Panc1 (cell line): ENCODE data around the gene KCTD14. TPM values are rescaled to one million over a fixed set of nuclear protein-coding genes. Genes with fewer than 3 reads are reported as not detected.

ENCODE experiments used
- ATAC-seq: fragments of 200-7000 bp; cut with Tn5 transposase; 2 replicates; pipeline ENCODE4 v1.9.1; 2020; ENCODE audit warnings: mild to moderate bottlenecking, moderate library complexity
- BruUV-seq: library from RNA; stranded (reverse); fragments of 400-500 nt; replicated peaks from 2 replicates; lab custom pipeline; 2021; lab: Mats Ljungman, UMichigan
- CTCF ChIA-PET: fragments of 300-600 bp; sonication (Branson Sonifier 250); formaldehyde crosslinking; loops from one replicate; lab custom pipeline; 2022; ENCODE audit warnings: antibody characterized with exemption; lab: Charles Lee
- POLR2A ChIA-PET: fragments of 300-600 bp; sonication (Branson Sonifier 250); formaldehyde crosslinking; loops from one replicate; lab custom pipeline; 2022; ENCODE audit warnings: antibody characterized with exemption; lab: Charles Lee
- DNase-seq: peaks from one replicate; pipeline ENCODE4 v3.0.0-alpha.2; 2010; ENCODE audit warnings: low read depth, low spot score
- H3K27ac ChIP-seq: 2 replicates; pipeline ENCODE4 v1.5.1; 2011; ENCODE audit warnings: mild to moderate bottlenecking, low read length, inconsistent platforms
- H3K27me3 ChIP-seq: fragments of 200-500 bp; sonication (Bioruptor generic); 2 replicates; pipeline ENCODE4 v1.6.0; 2014; ENCODE audit warnings: low read length, inconsistent platforms; ENCODE audit not compliant: control insufficient read depth, insufficient read depth
- H3K36me3 ChIP-seq: fragments of 200-500 bp; sonication (Bioruptor generic); 2 replicates; pipeline ENCODE4 v1.5.1; 2014; ENCODE audit warnings: inconsistent platforms, mild to moderate bottlenecking, low read length, moderate library complexity; ENCODE audit not compliant: control insufficient read depth, insufficient read depth
- H3K4me1 ChIP-seq: 2 replicates; pipeline ENCODE4 v1.5.1; 2011; ENCODE audit warnings: inconsistent platforms, mild to moderate bottlenecking, low read length, moderate library complexity; ENCODE audit not compliant: control insufficient read depth, insufficient read depth
- H3K4me3 ChIP-seq, 2 experiments: 2 replicates each; pipeline ENCODE4 v1.5.1; 2011 to 2012; ENCODE audit warnings: low read depth in 2 of 2, low read length in 2 of 2, mild to moderate bottlenecking in 2 of 2, inconsistent platforms in 1 of 2, moderate library complexity in 1 of 2
- H3K9me3 ChIP-seq: fragments of 200-500 bp; sonication (Bioruptor generic); 2 replicates; pipeline ENCODE4 v1.5.1; 2014; ENCODE audit warnings: low read depth, mild to moderate bottlenecking, inconsistent platforms, low read length, moderate library complexity; ENCODE audit not compliant: control insufficient read depth, insufficient read depth
- POLR2AphosphoS5 ChIP-seq: IDR thresholded peaks from 2 replicates; pipeline ENCODE4 v1.6.1; 2012; ENCODE audit warnings: mild to moderate bottlenecking, low read depth, low read length, moderate library complexity
- SIN3A ChIP-seq: IDR thresholded peaks from 2 replicates; pipeline ENCODE4 v1.6.1; 2012; ENCODE audit warnings: low read depth, mild to moderate bottlenecking, low read length, moderate library complexity, borderline replicate concordance; ENCODE audit not compliant: insufficient read depth
- TCF7L2 ChIP-seq: IDR thresholded peaks from 2 replicates; pipeline ENCODE4 v1.6.1; 2011; ENCODE audit warnings: mild to moderate bottlenecking, low read depth, low read length, inconsistent platforms
- in situ Hi-C: cut with HindIII; loops from 2 replicates; pipeline ENCODE4 v1.10.0; 2016; ENCODE audit warnings: low sequenced_read_pairs, low pct_unique_long_range_greater_than_20kb
- intact Hi-C: fragments of 100-400 bp; cut with micrococcal nuclease; formaldehyde crosslinking; loops from one replicate; pipeline ENCODE4 v1.10.0; 2022; ENCODE audit not compliant: unreplicated experiment
- total RNA-seq: library from RNA; stranded (reverse); gene quantifications from one replicate; pipeline ENCODE4 v1.2.1, GENCODE V29; 2021; ENCODE audit not compliant: unreplicated experiment
- TF ChIP-seq, protein P1 (sequence below): fragments of 450-650 bp; IDR thresholded peaks from 2 replicates; pipeline ENCODE4 v1.5.1; 2017; ENCODE audit warnings: mild to moderate bottlenecking
- TF ChIP-seq, protein P2 (sequence below), 2 experiments: IDR thresholded peaks; 2 replicates each; pipeline ENCODE4 v1.6.1; 2011 to 2012; ENCODE audit warnings: low read depth in 2 of 2, control low read depth in 1 of 2, low read length in 1 of 2, mild to moderate bottlenecking in 1 of 2, moderate library complexity in 1 of 2; ENCODE audit not compliant: insufficient read depth in 1 of 2

Gene KCTD14
- total RNA-seq, 1 experiment from 2014 or later, result 19.3 TPM

DNA sequence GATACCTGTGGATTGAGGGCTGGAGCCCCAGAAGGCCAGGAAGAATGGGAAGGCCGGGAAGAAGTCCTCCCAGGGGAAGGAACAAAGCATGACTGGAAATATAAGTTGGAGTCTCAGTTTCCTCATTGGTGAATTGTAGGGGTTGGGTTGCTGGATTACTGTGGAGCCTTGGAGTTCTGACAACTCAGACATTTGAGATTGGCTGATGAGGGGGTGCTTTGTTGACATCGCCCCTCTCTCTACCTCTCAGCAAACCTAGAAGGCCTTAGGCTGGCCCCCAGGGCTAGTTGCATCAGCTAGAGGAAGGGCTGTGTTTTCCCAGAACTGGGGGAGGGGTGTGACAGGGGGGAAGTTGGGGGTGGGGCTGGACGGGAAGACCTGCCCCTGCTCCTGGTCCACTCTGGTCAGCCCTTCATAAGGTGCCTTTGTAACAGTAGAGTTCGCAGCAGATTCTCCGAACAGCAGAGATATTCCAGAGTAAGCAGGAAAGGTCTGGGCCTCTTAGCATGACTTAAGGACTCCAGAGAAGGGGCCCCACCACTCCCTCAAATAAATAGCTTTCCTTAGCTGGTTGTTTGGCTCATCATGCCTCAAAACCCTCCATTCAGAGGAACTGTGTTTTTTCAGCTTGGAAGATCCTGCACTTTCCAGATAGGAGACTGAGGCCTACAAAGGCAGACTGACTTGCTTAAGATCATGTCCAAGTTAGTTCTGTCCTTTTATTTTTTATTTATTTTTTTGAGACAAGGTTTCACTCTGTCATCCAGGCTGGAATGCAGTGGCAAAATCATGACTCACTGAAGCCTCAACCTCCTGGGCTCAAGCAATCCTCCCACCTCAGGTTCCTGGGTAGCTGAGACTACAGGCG lies 28.1 kb upstream of the KCTD14 start:
- intact Hi-C loops, result no loop called here
- H3K27ac ChIP-seq, result peak overlapping the region; percentile 1; the same call in 1 of the 2 replicates
- DNase-seq (no peak), ATAC-seq (peak; percentile 70; the same call in 1 of the 2 replicates)
- BruUV-seq, result no TSS peak
- TF ChIP-seq, protein P1, sequence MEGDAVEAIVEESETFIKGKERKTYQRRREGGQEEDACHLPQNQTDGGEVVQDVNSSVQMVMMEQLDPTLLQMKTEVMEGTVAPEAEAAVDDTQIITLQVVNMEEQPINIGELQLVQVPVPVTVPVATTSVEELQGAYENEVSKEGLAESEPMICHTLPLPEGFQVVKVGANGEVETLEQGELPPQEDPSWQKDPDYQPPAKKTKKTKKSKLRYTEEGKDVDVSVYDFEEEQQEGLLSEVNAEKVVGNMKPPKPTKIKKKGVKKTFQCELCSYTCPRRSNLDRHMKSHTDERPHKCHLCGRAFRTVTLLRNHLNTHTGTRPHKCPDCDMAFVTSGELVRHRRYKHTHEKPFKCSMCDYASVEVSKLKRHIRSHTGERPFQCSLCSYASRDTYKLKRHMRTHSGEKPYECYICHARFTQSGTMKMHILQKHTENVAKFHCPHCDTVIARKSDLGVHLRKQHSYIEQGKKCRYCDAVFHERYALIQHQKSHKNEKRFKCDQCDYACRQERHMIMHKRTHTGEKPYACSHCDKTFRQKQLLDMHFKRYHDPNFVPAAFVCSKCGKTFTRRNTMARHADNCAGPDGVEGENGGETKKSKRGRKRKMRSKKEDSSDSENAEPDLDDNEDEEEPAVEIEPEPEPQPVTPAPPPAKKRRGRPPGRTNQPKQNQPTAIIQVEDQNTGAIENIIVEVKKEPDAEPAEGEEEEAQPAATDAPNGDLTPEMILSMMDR, result no peak
- in situ Hi-C loops, result no loop called here
- no peak overlapping the region for H3K4me3 ChIP-seq
- CTCF ChIA-PET, result interaction anchor here (0.6 kb wide), 1 partner anchor 77 kb away, joined by 8 read pairs; no protein-coding TSS in a partner anchor
- H3K9me3 ChIP-seq, result no peaks in the 10 kb centered on the region
- POLR2A ChIA-PET, result no interaction called here
- H3K4me1 ChIP-seq, result peaks cover 3% of the 10 kb centered on the region; the same call in 1 of the 2 replicates
- no peaks in the 10 kb centered on the region for H3K36me3 ChIP-seq
- H3K27me3 ChIP-seq, result no peaks in the 10 kb centered on the region

DNA sequence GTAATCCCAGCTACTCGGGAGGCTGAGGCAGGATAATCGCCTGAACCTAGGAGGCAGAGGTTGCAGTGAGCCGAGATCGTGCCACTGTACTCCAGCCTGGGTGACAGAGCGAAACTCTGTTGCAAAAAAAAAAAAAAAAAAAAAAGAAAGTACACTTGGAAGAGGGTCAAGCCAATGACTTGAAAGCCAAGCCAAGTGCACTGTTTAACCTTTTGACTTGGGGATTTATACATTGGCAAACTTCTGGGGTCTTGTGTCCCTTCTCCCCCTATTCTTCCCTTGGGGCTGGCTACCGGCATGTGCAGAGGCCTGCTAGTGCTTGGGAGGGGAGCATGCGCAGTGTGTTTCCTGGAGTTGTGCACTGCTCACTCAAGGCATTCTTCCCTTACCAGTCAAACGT lies 26.3 kb upstream of the KCTD14 start:
- in situ Hi-C loops, result no loop called here

More for the DNA sequence above, 26.3 kb upstream of the KCTD14 start:
- no peak overlapping the region for H3K27ac ChIP-seq
- intact Hi-C loops, result loop anchor here (5.0 kb wide), 1 partner anchor 227 kb away; the partner anchor contains the start of genes AAMDC and RSF1
- peaks cover 8% of the 10 kb centered on the region; the same call in 1 of the 2 replicates for H3K4me1 ChIP-seq
- CTCF ChIA-PET, result interaction anchor here (0.6 kb wide), 1 partner anchor 335 kb away, joined by 3 read pairs; no protein-coding TSS in a partner anchor
- H3K4me3 ChIP-seq, result no peak overlapping the region
- H3K27me3 ChIP-seq, result no peaks in the 10 kb centered on the region
- no TSS peak for BruUV-seq
- no peaks in the 10 kb centered on the region for H3K9me3 ChIP-seq
- POLR2A ChIA-PET, result interaction anchor here (0.6 kb wide), 1 partner anchor 179 kb away, joined by 12 read pairs; no protein-coding TSS in a partner anchor
- TF ChIP-seq, protein P2, sequence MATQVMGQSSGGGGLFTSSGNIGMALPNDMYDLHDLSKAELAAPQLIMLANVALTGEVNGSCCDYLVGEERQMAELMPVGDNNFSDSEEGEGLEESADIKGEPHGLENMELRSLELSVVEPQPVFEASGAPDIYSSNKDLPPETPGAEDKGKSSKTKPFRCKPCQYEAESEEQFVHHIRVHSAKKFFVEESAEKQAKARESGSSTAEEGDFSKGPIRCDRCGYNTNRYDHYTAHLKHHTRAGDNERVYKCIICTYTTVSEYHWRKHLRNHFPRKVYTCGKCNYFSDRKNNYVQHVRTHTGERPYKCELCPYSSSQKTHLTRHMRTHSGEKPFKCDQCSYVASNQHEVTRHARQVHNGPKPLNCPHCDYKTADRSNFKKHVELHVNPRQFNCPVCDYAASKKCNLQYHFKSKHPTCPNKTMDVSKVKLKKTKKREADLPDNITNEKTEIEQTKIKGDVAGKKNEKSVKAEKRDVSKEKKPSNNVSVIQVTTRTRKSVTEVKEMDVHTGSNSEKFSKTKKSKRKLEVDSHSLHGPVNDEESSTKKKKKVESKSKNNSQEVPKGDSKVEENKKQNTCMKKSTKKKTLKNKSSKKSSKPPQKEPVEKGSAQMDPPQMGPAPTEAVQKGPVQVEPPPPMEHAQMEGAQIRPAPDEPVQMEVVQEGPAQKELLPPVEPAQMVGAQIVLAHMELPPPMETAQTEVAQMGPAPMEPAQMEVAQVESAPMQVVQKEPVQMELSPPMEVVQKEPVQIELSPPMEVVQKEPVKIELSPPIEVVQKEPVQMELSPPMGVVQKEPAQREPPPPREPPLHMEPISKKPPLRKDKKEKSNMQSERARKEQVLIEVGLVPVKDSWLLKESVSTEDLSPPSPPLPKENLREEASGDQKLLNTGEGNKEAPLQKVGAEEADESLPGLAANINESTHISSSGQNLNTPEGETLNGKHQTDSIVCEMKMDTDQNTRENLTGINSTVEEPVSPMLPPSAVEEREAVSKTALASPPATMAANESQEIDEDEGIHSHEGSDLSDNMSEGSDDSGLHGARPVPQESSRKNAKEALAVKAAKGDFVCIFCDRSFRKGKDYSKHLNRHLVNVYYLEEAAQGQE (IDR thresholded peaks at IDR 0.05; ENCODE audit: insufficient read depth in 1 of 2, low read depth in 2 of 2, low read length in 1 of 2), result no peak
- TF ChIP-seq POLR2AphosphoS5 (no peak), TCF7L2 (no peak), SIN3A (no peak)
- TF ChIP-seq, protein P1, result no peak
- DNase-seq, result no peak
- no peak for ATAC-seq
- no peaks in the 10 kb centered on the region for H3K36me3 ChIP-seq
